Skeletal muscle cell (primary cell): ENCODE data around the gene TTC7B.

Experiments
- DNase-seq: peaks from one replicate; pipeline ENCODE4 v3.0.0-alpha.2; 2010; ENCODE audit warnings: low read depth
- H3K4me3 ChIP-seq: 2 replicates; pipeline ENCODE4 v1.5.1; 2011; ENCODE audit warnings: low read depth, mild to moderate bottlenecking, control low read depth, low read length, moderate library complexity

The TTC7B gene

GRCh38 chr14:90614696-90615516, 201.3 kb downstream of the TTC7B start:
- no peak for DNase-seq
- H3K4me3 ChIP-seq = no peak overlapping the region

- no peak overlapping the region for H3K4me3 ChIP-seq
- DNase-seq = no peak
Measured at GRCh38 chr14:90613997-90614396, 202.2 kb downstream of the TTC7B start.

GRCh38 chr14:90613453-90613852, 202.8 kb downstream of the TTC7B start:
- no peak overlapping the region for H3K4me3 ChIP-seq
- DNase-seq = no peak

GRCh38 chr14:90612801-90613200, 203.4 kb downstream of the TTC7B start:
- no peak for DNase-seq
- no peak overlapping the region for H3K4me3 ChIP-seq

- no peak overlapping the region for H3K4me3 ChIP-seq
- no peak for DNase-seq
Measured at GRCh38 chr14:90611936-90612335, 204.3 kb downstream of the TTC7B start.

GRCh38 chr14:90611501-90611900, 204.7 kb downstream of the TTC7B start:
- no peak overlapping the region for H3K4me3 ChIP-seq
- DNase-seq = no peak

GRCh38 chr14:90610346-90611040, 205.7 kb downstream of the TTC7B start:
- H3K4me3 ChIP-seq = no peak overlapping the region
- no peak for DNase-seq

GRCh38 chr14:90609376-90609775, 206.9 kb downstream of the TTC7B start:
- H3K4me3 ChIP-seq = no peak overlapping the region
- no peak for DNase-seq

- no peak overlapping the region for H3K4me3 ChIP-seq
- no peak for DNase-seq
Measured at GRCh38 chr14:90608929-90609341, 207.3 kb downstream of the TTC7B start.

GRCh38 chr14:90608281-90608680, 207.9 kb downstream of the TTC7B start:
- H3K4me3 ChIP-seq = no peak overlapping the region
- DNase-seq = no peak

- no peak overlapping the region for H3K4me3 ChIP-seq
- DNase-seq = no peak
Measured at GRCh38 chr14:90607141-90607540, 209.1 kb downstream of the TTC7B start.

GRCh38 chr14:90606434-90606833, 209.8 kb downstream of the TTC7B start:
- H3K4me3 ChIP-seq = no peak overlapping the region
- no peak for DNase-seq

- DNase-seq = no peak
- H3K4me3 ChIP-seq = no peak overlapping the region
Measured at GRCh38 chr14:90605430-90605829, 210.8 kb downstream of the TTC7B start.

GRCh38 chr14:90604356-90604755, 211.9 kb downstream of the TTC7B start:
- no peak for DNase-seq
- H3K4me3 ChIP-seq = no peak overlapping the region

- DNase-seq = no peak
- H3K4me3 ChIP-seq = no peak overlapping the region
Measured at GRCh38 chr14:90603841-90604240, 212.4 kb downstream of the TTC7B start.

- no peak for DNase-seq
Measured at GRCh38 chr14:90603336-90603735, 212.9 kb downstream of the TTC7B start.

GRCh38 chr14:90602088-90602687, 214.0 kb downstream of the TTC7B start:
- DNase-seq = no peak
- no peak overlapping the region for H3K4me3 ChIP-seq

More at GRCh38 chr14:90603336-90603735, 212.9 kb downstream of the TTC7B start:
- H3K4me3 ChIP-seq = no peak overlapping the region

- DNase-seq = no peak
- H3K4me3 ChIP-seq = no peak overlapping the region
Measured at GRCh38 chr14:90601563-90601962, 214.7 kb downstream of the TTC7B start.

GRCh38 chr14:90600619-90601018, 215.6 kb downstream of the TTC7B start:
- DNase-seq = no peak
- H3K4me3 ChIP-seq = no peak overlapping the region

GRCh38 chr14:90599748-90600507, 216.3 kb downstream of the TTC7B start:
- DNase-seq = no peak
- H3K4me3 ChIP-seq = no peak overlapping the region
